Hepatocyte (in vitro differentiated cells): ENCODE results near the gene COL20A1. TPM values are rescaled to one million over a fixed set of nuclear protein-coding genes. Genes with fewer than 3 reads are reported as not detected.

ENCODE experiments used
- DNase-seq: peaks from one replicate; pipeline ENCODE4 v3.0.0-alpha.2; 2016; ENCODE audit warnings: low spot score
- H2AFZ ChIP-seq: fragments of 200-600 bp; sonication (generic); 2 replicates; pipeline ENCODE4 v1.6.0; 2016; ENCODE audit warnings: antibody characterized with exemption, mild to moderate bottlenecking
- H3K27ac ChIP-seq: fragments of 200-600 bp; sonication (generic); 2 replicates; pipeline ENCODE4 v1.5.1; 2016; ENCODE audit warnings: mild to moderate bottlenecking
- H3K27me3 ChIP-seq: fragments of 200-600 bp; sonication (generic); 2 replicates; pipeline ENCODE4 v1.6.1; 2016
- H3K36me3 ChIP-seq: fragments of 200-600 bp; sonication (generic); replicated peaks from 2 replicates; pipeline ENCODE4 v1.5.1; 2016; ENCODE audit warnings: low read depth; ENCODE audit not compliant: insufficient read depth
- H3K4me1 ChIP-seq: fragments of 200-600 bp; sonication (generic); 2 replicates; pipeline ENCODE4 v1.5.1; 2016; ENCODE audit warnings: mild to moderate bottlenecking, moderate library complexity; ENCODE audit not compliant: insufficient read depth
- H3K4me2 ChIP-seq: fragments of 200-600 bp; sonication (generic); 2 replicates; pipeline ENCODE4 v1.6.0; 2016
- H3K4me3 ChIP-seq: fragments of 200-600 bp; sonication (generic); 2 replicates; pipeline ENCODE4 v1.5.1; 2016; ENCODE audit warnings: mild to moderate bottlenecking
- H3K79me2 ChIP-seq: fragments of 200-600 bp; sonication (generic); 2 replicates; pipeline ENCODE4 v1.6.0; 2017; ENCODE audit warnings: mild to moderate bottlenecking
- H3K9me2 ChIP-seq: fragments of 200-600 bp; sonication (generic); replicated peaks from 2 replicates; pipeline ENCODE4 v1.6.0; 2017; ENCODE audit warnings: mild to moderate bottlenecking; ENCODE audit not compliant: insufficient read depth
- H3K9me3 ChIP-seq: fragments of 200-600 bp; sonication (generic); 2 replicates; pipeline ENCODE4 v1.5.1; 2016; ENCODE audit warnings: low read depth, mild to moderate bottlenecking
- H4K20me1 ChIP-seq: fragments of 200-600 bp; sonication (generic); 2 replicates; pipeline ENCODE4 v1.6.0; 2016; ENCODE audit warnings: mild to moderate bottlenecking; ENCODE audit not compliant: insufficient read depth, poor library complexity, severe bottlenecking
- EZH2 ChIP-seq: fragments of 200-600 bp; sonication (generic); IDR thresholded peaks from 2 replicates; pipeline ENCODE4 v1.6.1; 2016; ENCODE audit warnings: antibody characterized with exemption, mild to moderate bottlenecking, borderline replicate concordance
- EZH2phosphoT487 ChIP-seq: fragments of 200-600 bp; sonication (generic); IDR thresholded peaks from one replicate; pipeline ENCODE4 v1.6.1; 2018; ENCODE audit warnings: antibody characterized with exemption, mild to moderate bottlenecking, low read depth, moderate library complexity; ENCODE audit not compliant: unreplicated experiment, severe bottlenecking
- WGBS: methylation state at CpG from one replicate; pipeline ENCODE4 v1.1.6; 2016; ENCODE audit warnings: low lambda C conversion rate; ENCODE audit errors: missing lambda C conversion rate; 5-methylcytosine and 5-hydroxymethylcytosine counted together
- polyA plus RNA-seq: library from polyadenylated mRNA; unstranded; fragments of >200 nt; fragmentation: Nextera tagmentation; extraction: Ambion mirVana; gene quantifications from 2 replicates; pipeline ENCODE4 v1.2.1, GENCODE V29; 2016
- total RNA-seq: library from RNA; depleted of rRNA; stranded (reverse); fragments of >200 nt; gene quantifications from 2 replicates; pipeline ENCODE4 v1.2.3, GENCODE V29; 2014
- TF ChIP-seq, protein P1 (sequence below): fragments of 200-600 bp; sonication (generic); IDR thresholded peaks from 2 replicates; pipeline ENCODE4 v1.5.1; 2016; ENCODE audit warnings: antibody characterized with exemption, mild to moderate bottlenecking; ENCODE audit not compliant: poor library complexity

COL20A1 gene
- total and polyA plus RNA-seq, 2 experiments from 2014 or later: not detected

DNA sequence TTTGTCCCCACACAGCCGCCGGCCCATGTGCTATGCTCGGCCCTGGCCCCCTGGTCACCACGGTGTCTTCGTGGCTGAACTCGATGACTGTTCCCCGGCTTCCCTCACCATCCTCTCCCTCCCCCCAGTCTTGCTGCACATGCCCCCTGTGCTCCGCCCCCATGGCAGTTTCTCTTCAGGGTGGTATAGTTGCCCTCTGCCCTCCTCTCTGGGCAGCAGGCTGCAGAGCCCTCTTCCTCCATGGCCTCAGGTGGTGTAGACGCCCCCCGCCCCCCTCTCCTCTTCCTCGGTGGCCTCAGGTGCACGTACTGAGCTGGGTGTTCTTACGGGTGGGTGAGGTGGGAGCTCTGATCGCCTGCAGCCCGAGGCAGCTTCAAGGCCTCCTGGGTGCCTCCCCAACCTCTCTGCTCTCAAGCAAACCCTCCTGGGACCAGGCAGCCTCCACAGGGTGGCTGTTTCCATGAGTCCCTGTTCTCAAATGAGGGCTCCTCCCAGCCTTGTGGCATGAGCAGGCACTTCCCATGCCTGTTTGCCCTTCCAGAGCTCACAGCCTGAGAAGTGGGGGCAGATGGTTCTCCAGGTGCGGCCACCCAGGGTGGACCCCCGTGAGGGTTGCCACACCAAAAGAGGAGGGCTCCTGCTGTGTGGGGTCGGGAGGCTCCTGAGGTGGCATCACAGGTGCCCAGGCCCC is 24.8 kb downstream of the COL20A1 start:
- TF ChIP-seq EZH2: no peak
- TF ChIP-seq EZH2phosphoT487: no peak
- TF ChIP-seq, protein P1, sequence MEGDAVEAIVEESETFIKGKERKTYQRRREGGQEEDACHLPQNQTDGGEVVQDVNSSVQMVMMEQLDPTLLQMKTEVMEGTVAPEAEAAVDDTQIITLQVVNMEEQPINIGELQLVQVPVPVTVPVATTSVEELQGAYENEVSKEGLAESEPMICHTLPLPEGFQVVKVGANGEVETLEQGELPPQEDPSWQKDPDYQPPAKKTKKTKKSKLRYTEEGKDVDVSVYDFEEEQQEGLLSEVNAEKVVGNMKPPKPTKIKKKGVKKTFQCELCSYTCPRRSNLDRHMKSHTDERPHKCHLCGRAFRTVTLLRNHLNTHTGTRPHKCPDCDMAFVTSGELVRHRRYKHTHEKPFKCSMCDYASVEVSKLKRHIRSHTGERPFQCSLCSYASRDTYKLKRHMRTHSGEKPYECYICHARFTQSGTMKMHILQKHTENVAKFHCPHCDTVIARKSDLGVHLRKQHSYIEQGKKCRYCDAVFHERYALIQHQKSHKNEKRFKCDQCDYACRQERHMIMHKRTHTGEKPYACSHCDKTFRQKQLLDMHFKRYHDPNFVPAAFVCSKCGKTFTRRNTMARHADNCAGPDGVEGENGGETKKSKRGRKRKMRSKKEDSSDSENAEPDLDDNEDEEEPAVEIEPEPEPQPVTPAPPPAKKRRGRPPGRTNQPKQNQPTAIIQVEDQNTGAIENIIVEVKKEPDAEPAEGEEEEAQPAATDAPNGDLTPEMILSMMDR: no peak
- Histone ChIP-seq H3K4me2 (no peak overlapping the region), H3K4me3 (no peak overlapping the region), H3K27ac (no peak overlapping the region), H3K4me1 (no peaks in the 10 kb centered on the region), H3K79me2 (no peaks in the 10 kb centered on the region), H3K9me2 (no peaks in the 10 kb centered on the region), H4K20me1 (no peaks in the 10 kb centered on the region), H3K36me3 (no peaks in the 10 kb centered on the region), H3K9me3 (no peaks in the 10 kb centered on the region), H2AFZ (no peak overlapping the region), H3K27me3 (no peaks in the 10 kb centered on the region)
- DNase-seq: no peak
- WGBS: 87% methylated on average over 17 of the region's 18 CpGs

DNA sequence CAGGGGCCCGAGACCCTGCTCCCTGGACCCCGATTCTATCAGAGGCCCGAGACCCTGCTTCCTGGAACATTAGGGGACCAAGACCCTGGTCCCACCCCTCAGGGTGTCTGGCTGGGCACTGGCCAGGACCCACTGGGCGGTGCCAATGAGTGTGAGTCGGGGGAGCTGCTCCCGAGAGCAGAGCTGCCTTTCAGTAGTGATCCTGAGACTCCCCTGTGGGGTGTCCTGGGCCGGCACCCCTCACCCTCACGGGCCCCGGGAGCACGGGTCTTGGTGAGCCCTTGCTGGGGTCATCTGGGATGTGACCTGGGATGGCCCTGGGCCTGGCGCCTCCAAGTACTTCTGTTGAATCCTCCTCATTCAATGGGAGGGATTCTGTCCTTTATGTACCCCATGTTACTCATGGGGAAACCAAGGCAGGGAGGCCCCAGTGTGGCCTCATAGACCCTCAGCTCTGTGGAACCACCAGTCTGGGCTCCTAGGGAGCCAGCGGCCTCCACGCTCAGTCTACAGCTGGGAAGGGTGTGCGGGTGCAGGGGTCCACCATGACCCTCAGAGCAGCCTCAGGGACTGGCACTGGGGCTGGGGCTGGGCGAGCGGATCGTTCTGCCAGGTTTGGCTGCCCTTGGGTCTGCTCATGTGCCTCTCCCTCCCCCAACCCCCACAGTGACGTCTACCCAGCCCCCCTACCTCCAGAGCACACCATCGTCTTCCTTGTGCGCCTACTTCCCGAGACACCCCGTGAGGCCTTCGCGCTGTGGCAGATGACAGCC is 25.6 kb downstream of the COL20A1 start:
- no peaks in the 10 kb centered on the region for H3K9me2 ChIP-seq
- H3K9me3 ChIP-seq: no peaks in the 10 kb centered on the region
- H3K36me3 ChIP-seq: no peaks in the 10 kb centered on the region
- no peak overlapping the region for H3K27ac ChIP-seq
- H3K4me3 ChIP-seq: no peak overlapping the region
- no peaks in the 10 kb centered on the region for H3K27me3 ChIP-seq
- DNase-seq: no peak
- no peak overlapping the region for H2AFZ ChIP-seq
- 93% methylated on average over 22 of the region's 24 CpGs for WGBS
- no peaks in the 10 kb centered on the region for H3K4me1 ChIP-seq
- no peaks in the 10 kb centered on the region for H3K79me2 ChIP-seq
- H4K20me1 ChIP-seq: no peaks in the 10 kb centered on the region
- TF ChIP-seq, protein P1: no peak
- TF ChIP-seq EZH2 (no peak), EZH2phosphoT487 (no peak)
- no peak overlapping the region for H3K4me2 ChIP-seq

DNA sequence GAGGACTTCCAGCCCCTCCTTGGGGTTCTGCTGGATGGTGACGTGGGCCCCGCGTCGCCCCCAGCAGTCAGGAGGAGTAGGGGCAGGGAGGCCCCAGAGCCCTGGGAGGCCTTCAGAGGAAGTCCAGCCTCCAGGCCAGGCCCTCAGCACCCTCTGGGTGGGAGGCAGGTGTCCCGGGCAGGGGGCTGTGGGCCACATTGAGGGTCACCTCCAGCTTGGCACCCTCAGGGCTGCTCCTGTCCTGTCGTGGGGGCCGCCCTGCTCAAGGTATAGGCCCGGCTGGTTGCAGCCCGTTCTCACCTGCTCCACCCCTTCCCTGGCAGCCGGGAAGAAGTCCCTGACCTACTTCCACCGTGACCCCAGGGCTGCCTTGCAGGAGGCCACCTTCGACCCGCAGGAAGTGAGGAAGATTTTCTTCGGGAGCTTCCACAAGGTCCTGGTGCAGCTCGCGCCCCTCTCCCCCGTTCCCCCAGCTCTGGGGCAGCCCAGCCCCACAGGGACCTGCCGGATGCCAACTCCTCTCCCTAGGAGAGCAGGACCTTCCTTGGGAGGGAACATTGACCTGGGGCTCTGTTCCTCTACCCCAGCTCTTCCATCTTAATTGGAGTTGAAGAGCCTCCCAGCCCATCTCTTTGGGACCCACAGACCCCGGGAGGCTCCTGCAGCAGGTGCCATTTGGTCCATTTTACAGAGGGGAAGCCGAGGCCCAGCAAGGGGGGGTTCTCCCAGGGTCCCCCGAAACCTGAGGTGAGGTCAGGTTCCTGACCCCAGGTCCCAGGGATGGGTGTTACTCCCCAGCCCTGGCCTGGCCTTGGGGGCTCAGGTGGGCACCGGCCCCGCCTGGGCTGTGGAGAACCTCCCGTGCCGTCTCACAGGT is 26.4 kb downstream of the COL20A1 start:
- TF ChIP-seq EZH2 (no peak), EZH2phosphoT487 (no peak)
- TF ChIP-seq, protein P1: no peak
- Histone ChIP-seq H3K9me3 (no peaks in the 10 kb centered on the region), H3K27me3 (no peaks in the 10 kb centered on the region), H3K36me3 (no peaks in the 10 kb centered on the region), H3K4me2 (no peak overlapping the region), H3K9me2 (no peaks in the 10 kb centered on the region), H3K4me1 (no peaks in the 10 kb centered on the region), H3K27ac (no peak overlapping the region), H2AFZ (no peak overlapping the region), H4K20me1 (no peaks in the 10 kb centered on the region), H3K79me2 (no peaks in the 10 kb centered on the region), H3K4me3 (no peak overlapping the region)
- 88% methylated on average over 23 of the region's 25 CpGs for WGBS
- no peak for DNase-seq
